GM20000 (cell line): ENCODE results near the gene SMIM11.
A peak's percentile ranks its signal among the peaks of the same experiment; 100 is the strongest.

Experiments used
- DNase-seq: peaks from one replicate; pipeline ENCODE4 v3.0.0; 2012; ENCODE audit warnings: low spot score
- TF ChIP-seq, protein P1 (sequence below): IDR thresholded peaks from 2 replicates; pipeline ENCODE4 v1.5.1; 2012; ENCODE audit warnings: mild to moderate bottlenecking, control low read depth; ENCODE audit errors: extremely low read depth, missing control alignments

Gene SMIM11

GRCh38 chr21:34344584-34344983 lies 30.7 kb upstream of the SMIM11 start:
- no peak for DNase-seq
- TF ChIP-seq, protein P1, sequence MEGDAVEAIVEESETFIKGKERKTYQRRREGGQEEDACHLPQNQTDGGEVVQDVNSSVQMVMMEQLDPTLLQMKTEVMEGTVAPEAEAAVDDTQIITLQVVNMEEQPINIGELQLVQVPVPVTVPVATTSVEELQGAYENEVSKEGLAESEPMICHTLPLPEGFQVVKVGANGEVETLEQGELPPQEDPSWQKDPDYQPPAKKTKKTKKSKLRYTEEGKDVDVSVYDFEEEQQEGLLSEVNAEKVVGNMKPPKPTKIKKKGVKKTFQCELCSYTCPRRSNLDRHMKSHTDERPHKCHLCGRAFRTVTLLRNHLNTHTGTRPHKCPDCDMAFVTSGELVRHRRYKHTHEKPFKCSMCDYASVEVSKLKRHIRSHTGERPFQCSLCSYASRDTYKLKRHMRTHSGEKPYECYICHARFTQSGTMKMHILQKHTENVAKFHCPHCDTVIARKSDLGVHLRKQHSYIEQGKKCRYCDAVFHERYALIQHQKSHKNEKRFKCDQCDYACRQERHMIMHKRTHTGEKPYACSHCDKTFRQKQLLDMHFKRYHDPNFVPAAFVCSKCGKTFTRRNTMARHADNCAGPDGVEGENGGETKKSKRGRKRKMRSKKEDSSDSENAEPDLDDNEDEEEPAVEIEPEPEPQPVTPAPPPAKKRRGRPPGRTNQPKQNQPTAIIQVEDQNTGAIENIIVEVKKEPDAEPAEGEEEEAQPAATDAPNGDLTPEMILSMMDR: no peak

GRCh38 chr21:34345091-34345871 lies 30.0 kb upstream of the SMIM11 start:
- TF ChIP-seq, protein P1: no peak
- no peak for DNase-seq

DNA sequence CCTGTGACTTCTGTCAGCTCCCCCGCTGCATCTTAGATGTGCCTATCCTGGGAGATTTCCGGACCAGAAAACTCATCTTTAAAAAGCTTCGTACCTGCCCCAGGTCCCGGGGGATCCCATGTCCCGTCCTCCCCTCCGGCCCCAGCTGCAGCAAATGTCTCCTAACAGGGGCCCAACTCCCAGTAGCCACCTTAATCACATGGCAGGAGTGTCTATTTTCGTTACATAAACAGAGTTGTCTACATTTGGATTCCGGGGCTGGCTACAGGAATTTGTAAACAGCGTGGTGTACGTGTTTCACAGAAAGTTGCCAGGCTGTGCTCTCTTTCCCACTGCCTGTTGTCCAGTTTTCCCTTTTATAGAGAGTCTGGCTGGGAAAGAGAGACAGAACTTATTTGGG lies 29.4 kb upstream of the SMIM11 start:
- TF ChIP-seq, protein P1: no peak
- no peak for DNase-seq

DNA sequence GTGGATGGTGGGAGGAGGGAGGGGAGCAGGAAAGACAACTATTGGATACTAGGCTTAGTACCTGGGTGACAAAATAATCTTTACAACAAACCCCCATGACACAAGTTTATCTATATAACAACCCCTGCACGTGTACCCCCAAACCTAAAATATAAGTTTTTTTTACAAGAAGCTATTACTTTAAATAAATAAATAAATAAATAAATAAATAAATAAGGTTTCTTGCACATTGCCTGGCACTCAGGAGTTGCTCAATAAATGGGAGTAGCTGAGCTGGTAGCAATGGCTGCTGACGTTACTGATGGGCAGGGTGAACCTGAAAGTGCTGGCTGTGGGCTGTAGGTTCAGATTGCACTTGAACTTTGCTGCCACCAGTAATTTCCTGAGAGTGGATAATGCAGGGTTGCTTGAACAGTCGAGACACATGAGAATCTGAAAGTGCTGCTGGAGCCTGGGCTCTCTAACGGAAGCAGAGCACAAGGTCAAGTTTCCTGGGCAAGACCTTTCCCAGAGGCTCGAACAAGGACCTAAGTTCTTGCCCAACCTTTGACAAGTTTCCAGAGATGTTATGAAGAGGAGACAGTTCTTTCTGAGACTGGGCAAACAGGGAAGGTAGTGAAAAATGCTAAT lies 26.3 kb upstream of the SMIM11 start:
- TF ChIP-seq, protein P1: no peak
- DNase-seq: no peak

DNA sequence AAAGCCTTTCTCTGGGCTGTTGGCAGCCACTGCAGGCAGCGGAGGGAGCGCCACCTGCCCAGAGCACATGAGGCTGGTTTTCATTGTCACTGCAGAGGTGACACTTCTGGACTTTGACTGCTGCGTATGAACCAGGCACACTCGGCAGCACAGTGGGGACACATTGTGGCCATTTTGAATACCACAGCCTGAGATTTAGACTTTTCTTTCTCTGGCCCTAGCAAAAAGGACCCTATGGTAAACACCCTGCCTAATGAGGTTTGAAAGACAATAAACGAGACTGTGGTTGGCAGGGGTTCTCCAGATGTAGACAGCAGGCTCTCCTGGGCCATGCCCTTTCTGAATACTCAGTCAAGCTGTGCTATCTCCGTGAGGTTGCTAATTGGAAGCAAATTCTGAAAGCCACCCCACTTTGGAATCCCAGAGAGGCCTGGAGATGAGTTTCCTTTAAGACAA lies 23.5 kb upstream of the SMIM11 start:
- TF ChIP-seq, protein P1: peak; percentile 40
- DNase-seq: peak; percentile 68

GRCh38 chr21:34352556-34352955 lies 22.8 kb upstream of the SMIM11 start:
- DNase-seq: no peak
- TF ChIP-seq, protein P1: no peak

DNA sequence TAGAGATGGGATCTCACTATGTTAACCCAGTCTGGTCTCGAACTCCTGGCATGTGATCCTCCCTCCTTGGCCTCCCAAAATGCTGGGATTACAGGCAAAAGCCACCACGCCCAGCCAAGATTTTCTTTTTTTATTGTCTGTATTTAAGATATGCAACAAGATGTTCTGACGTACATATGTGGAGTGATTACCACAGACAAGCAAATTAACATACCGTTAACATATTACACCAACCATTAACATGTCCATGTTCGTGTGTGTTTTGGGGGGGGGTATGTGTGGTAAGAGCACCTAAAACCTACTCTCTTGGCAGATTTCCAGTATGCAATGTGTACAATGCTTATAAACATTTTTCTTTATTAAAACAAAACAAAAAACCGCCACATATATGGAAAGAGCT lies 22.1 kb upstream of the SMIM11 start:
- TF ChIP-seq, protein P1: no peak
- DNase-seq: no peak
